DOHH2 (cell line): ENCODE data around the gene KDM4F.

ENCODE experiments used
- EZH2phosphoT487 ChIP-seq: fragments of 200-600 bp; sonication (generic); IDR thresholded peaks from 2 replicates; pipeline ENCODE4 v1.6.1; 2017; ENCODE audit warnings: borderline replicate concordance, mild to moderate bottlenecking, antibody characterized with exemption, low read length, moderate library complexity, mixed read lengths
- TF ChIP-seq, protein P1 (sequence below): fragments of 200-600 bp; sonication (generic); IDR thresholded peaks from one replicate; pipeline ENCODE4 v1.5.1; 2014; ENCODE audit warnings: antibody characterized with exemption, mild to moderate bottlenecking, low read depth, low read length; ENCODE audit not compliant: poor library complexity, severe bottlenecking

DNA sequence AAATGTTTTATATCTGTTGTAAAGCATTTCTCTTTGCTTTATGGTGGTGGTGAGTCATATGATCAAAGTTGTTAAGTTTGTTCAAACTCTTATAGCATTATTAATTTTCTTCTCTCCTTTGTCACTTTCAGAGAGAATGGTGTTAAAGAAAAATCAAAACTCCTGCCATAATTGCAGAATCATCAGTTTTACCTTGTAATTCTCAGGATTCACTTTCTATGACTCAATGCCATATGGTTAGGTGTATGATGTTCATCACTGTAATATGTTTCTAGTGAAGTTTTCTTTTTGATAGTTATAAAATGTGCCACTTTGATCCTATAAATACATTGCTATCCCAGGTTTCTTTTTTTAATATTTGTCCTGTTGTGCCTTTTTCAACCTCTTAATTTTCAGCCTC lies 37.8 kb upstream of the KDM4F start:
- TF ChIP-seq, protein P1, sequence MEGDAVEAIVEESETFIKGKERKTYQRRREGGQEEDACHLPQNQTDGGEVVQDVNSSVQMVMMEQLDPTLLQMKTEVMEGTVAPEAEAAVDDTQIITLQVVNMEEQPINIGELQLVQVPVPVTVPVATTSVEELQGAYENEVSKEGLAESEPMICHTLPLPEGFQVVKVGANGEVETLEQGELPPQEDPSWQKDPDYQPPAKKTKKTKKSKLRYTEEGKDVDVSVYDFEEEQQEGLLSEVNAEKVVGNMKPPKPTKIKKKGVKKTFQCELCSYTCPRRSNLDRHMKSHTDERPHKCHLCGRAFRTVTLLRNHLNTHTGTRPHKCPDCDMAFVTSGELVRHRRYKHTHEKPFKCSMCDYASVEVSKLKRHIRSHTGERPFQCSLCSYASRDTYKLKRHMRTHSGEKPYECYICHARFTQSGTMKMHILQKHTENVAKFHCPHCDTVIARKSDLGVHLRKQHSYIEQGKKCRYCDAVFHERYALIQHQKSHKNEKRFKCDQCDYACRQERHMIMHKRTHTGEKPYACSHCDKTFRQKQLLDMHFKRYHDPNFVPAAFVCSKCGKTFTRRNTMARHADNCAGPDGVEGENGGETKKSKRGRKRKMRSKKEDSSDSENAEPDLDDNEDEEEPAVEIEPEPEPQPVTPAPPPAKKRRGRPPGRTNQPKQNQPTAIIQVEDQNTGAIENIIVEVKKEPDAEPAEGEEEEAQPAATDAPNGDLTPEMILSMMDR, result no peak
- no peak for TF ChIP-seq EZH2phosphoT487
